ENCODE data around the gene CNTD1.

DNA sequence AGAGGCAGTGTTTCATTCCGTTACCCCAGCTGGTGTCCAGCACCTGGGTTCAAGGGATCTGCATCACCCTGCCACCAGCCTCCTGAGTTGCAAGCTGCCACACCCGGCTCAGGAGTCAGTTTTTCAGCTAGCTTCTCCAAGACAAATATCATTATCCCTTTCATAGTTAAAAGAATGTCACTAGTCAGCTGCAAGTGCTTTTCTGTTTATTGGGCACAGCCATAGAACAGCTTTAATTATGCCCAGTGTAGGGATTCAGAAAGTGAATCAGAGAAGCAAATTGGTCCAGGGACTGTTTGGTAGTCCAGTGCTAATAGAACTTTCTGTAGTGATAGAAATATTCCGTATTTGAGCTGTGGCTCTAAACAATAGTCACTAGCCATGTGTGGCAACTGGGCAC lies 49.4 kb downstream of the CNTD1 start:
- TF ChIP-seq POLR2AphosphoS5 (IDR thresholded peaks at IDR 0.05; ENCODE audit: low read depth, low read length), result no peak
- TF ChIP-seq POLR2A (IDR thresholded peaks at IDR 0.05; ENCODE audit: low read depth, low read length), result no peak

All from GM12892 (cell line).